Kidney tubule cell (primary cell): ENCODE results near the gene LSM4.

ENCODE experiments used
- DNase-seq: peaks from one replicate; pipeline ENCODE4 v3.0.0-alpha.2; 2018; ENCODE audit warnings: low spot score

The LSM4 gene

DNA sequence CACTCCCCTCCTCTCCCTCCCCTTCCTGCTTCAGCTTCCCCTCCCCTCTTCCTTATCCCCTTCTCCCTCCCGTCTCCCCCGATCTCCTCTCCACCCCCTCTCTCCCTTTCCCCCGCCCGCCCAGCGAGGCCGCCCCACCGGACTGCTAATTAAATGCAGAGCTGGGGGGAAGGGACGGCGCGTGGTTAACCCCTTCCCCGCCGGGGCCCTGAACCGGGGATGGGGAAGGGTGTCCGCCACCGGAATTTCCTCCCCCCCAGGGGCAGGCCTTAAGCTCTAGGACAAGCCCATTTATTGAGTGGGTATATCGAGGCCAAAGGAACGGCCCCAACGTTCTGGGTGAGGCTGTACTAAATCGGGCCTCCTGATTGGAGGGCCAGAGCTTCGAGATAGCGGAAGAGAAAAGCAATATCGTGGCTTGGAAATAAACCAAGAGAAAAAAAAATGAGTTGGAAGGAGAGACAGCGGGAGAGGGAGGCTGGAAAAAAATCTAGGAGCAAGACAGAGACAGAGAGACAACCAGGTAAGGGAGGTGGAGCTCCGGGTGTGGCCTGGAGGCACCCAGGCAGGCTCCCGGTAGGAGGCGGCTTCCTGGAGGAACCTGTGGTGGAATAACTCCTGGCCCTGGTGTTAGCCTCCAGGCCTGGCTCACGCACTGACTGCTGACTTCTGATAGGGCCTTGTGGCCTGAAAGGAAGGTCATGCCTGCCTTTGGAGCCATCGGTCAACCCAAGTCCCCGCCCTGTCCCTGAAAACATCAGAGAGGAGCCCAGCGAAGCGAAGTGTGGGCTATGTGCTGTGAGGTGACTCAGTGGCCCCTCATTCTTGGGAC, 29.9 kb downstream of the LSM4 start:
- DNase-seq, result peak; percentile 87

DNA sequence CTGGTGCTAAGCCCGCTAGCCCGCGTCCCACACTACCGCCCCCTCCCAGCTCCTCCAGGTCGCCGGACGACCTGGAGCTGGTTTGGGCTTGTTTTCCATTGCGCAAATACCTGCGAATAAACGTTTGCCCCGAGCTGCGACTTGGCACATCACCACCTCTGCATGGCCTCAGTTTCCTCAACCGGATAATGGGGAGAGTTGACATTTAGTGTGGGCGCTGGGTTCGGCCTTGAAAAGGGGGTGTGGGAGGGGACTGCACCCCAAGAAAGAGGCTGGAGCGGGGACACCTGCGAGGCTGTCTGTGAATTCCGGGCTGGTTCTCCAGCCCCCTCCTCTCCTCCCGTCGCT, 30.4 kb downstream of the LSM4 start:
- no peak for DNase-seq

DNA sequence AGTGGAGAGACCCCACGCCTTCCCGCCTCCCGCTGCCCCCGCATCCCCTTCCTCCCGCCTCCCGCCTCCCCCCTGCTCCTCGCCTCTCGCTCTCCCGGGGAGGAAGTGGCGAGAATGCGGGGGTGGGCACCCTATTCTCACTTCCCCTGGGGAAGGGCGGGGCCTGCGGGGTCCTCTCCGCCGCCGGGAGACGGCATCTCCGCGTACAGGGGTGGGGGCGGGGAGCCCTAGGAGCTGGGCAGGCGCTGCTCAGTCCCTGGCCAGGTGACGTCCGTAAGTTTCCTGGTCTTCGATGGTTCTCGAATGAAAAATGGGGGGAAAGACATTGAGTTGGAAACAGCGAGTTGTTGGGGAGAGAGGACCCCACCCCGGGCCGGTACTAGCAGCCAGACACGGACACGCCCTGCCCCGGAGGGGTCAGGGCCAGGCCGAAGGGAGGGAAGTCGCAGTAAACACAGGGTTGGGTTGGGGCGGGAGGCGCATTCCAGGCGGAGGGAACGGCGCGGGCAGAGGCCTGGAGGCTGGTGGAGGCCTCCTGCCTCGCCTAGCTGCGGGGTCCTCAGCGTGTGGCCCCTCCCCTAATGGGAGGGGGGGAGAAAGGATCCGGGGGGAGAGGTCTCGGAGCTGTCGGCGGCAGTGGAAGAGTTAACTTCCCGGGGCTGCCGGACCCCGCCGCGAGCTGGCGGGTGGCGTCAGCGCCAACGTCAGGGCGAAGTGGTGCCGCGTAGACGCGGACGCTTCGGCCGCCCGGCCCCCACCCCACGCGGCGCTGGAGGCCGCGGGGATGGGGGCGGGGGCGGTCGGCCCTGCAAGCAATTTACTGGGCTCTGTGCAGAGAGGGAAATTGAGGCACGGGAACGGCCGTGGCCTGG, 31.1 kb downstream of the LSM4 start:
- peak; percentile 61 for DNase-seq

DNA sequence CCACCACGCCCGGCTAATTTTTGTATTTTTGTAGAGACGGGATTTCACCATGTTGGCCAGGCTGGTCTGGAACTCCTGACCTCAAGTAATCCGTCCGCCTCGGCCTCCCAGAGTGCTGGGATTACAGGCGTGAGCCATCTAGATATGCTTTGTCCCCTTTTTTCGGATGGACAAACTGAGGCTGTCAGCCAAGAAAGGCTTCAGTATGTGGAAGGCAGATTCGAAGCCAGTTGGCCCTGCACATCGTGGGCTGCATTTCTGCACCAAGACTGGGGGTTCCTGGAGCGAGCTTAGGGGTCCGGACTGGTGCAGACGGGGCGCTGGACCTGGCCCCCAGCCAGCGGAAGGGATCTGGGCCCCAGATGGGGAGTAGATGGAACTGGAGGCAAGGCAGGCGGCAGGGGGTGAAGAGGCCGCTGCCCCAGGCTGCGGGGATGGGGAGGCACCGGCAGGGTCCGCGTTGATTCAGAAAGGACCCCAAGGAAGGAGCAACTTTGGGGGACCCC, 31.8 kb downstream of the LSM4 start:
- DNase-seq, result no peak

DNA sequence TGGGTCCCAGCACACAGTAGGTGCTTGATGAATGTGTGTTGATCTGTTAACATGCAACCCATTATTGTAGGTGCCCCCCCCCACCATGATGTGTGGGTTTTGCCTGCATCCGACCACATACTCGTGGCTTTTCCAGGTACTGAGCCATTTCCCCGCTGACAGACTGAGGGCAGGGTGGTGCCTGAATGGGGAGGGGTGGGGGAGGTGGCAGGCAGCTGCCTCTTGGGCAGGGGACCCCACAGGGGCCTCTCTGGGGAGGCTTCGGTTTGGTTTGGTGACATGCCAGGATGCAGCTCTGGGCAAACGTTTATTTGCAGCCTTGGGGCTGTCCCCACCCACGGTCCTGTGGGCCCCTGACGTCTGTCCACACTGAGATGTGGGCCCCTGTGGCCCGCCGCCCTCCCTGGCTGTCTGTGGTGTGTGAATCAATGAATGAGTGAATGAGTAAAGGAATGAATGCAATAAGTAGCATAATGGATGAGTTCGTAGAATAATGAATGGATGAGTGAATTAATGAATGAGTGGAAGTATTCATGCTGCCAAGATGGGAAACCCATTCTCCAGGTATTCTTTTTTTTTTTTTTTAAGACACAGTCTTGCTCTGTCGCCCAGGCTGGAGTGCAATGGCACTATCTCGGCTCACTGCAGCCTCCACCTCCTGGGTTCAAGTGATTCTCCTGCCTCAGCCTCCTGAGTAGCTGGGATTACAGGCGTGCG, 32.4 kb downstream of the LSM4 start:
- DNase-seq, result no peak

DNA sequence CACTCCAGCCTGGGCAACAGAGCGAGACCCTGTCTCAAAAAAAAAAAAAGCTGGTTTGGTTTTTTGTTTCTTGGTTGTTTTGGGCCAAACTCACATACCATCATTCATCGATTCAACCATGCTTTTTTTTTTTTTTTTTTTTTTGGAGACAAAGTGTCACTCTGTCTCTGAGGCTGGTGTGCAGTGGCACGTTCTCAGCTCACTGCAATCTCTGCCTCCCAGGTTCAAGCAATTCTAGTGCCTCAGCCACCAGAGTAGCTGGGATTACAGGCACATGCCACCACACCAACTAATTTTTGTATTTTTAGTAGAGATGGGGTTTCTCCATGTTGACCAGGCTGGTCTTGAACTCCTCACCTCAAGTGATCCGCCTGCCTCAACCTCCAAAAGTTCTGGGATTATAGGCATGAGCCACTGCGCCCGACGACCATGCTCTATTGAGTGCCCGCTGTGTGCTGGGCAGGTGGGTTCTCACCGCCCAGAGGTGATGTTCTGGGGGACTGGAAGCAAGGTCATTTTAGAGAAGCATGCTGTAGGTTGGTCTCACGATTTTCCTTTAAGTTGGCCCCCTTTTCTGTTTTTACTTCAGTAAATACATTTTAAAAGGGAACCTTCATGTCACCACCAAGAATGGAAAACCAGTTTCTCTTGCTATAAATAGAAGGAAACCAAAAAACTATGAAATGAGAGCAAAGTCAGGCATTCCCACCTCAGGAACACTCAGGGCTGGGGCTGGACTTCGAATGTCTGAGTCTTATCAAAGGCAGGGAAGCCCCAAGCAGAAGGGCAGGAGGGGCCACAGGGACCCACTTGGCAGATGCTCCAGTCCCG, 33.2 kb downstream of the LSM4 start:
- DNase-seq, result no peak

DNA sequence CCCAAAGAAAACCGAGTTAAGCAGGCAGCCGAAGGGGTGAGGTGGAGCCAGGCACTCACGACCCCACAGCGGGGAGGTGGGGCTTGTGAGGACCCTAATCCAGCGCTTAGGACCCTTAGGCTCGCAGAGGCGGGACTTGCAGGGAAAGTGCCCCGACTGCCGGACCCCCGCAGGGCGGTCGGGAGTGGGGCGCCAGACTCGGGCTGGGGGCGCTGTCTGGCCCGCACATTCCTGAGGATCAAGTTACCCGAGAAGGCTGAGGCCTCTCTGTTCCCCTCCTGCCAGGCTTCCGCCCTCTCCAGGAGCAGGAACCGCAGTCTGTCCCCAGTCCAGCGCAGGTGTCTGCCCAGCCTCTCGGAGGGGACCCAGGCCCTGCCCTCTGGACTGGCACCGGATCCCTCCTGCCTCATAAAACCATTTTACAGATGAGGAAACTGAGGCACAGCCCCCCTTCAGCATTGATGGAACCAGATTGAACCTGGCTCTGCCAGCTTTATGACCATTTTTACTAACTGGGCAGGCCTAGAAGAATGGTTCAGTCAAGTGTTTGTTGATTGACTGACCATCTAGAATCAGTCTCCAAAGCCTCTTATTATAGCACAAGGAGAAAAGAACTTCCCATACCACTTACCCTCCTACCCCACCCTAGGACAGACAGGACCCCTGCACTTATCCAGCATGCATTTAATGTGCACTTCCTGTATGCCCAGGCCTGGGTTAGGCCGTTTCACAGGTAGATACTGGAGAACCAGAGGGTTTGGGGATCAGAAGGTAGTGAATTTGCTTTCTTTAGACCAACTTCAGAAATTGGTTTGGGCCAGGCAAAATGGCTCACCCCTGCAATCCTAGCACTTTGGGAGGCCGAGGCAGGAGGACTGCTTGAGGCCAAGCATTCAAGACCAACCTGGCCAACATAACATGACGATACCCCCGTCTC, 34.8 kb downstream of the LSM4 start:
- no peak for DNase-seq

DNA sequence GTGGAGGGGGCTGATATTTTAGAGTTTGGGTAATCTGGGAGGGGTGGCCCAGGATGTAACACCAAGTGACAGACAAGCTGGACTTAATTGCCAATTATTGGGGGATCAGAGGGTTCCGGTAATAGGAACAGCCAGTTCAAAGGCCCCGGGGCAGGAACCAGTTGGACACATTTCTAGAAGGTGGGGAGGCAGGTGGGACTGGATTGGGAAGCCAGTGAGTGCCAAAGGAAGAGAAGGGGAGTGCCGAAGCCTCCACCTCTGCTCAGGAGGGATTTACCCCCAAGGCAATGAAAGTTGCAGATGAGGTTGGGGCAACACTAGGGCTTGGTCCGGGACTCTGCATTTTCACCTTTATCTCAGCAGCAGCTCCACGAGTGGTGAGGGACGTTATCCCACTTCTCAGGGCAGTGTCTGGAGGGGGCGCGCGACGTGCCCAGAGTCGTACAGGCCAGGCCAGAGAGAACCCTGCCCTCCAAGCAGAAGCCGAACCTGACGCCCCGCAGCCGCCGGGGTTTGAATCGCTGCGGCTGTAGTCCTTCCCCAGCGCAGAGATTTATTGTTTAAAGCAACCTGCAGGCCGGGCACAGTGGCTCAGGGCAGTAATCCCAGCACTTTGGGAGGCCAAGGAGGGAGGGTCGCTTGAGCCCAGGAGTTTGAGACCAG, 35.8 kb downstream of the LSM4 start:
- no peak for DNase-seq

DNA sequence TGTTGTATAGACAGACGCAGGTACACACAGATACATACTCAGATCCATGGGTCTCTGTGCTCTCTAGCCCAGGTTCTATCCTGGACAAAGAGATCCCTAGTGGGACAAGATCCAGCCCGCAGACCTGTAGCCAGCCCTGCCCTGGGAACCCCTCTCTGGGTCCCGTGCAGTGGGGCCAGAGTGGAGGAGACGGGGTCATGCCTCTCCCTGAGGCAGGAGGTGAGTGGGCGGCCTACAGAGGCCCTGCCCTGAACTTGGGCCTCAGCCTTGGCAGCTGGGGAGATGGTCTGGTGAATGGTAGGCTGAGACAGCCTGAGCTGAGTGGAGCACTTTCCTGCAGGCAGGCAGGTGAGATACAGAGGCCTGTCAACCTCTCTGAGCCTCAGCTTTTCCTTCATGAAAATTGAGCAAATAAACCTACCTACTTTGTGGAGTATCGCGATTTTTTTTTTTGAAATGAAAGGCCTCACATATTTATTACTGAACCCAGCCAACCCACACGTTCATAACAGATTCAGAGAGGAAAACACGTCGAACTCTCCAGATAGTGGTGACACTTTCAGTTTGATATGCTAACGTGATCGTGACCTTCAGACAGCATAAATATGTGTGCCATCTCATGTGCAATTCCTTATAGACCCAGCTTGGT, 38.0 kb downstream of the LSM4 start:
- DNase-seq, result no peak

DNA sequence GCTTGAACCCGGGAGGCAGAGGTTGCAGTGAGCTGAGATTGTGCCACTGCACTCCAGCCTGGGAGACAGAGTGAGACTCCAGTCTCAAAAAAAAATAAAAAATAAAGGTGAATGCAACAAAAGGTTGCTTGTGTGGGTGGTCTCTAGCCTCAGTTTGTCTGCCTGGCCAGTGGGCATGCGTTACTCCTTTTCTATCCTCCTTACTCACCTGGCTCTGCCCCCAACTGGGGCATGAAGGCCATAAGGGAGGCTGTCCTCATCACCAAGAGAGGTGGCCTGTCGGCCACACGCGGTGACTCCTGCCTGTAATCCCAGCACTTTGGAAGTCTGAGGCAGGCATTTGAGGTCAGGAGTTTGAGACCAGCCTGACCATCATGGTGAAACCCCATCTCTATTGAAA, 39.5 kb downstream of the LSM4 start:
- no peak for DNase-seq

DNA sequence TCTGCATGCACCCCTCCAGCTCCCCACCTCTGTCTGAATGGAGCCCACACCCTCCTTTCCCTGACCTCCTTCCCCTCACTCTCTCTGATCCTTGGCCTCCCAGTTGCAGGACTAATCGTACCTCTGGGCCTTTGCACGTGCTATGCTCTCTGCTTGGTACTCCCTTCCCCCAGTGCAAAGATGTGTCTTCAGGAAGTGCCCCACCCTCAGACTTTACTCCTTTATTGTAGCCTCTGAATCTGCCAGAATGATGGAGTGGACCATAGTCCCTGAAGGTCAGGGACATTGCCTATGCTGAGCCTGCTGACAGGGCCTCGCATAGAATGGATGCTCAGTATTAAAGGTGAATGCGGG, 40.1 kb downstream of the LSM4 start:
- DNase-seq, result no peak

DNA sequence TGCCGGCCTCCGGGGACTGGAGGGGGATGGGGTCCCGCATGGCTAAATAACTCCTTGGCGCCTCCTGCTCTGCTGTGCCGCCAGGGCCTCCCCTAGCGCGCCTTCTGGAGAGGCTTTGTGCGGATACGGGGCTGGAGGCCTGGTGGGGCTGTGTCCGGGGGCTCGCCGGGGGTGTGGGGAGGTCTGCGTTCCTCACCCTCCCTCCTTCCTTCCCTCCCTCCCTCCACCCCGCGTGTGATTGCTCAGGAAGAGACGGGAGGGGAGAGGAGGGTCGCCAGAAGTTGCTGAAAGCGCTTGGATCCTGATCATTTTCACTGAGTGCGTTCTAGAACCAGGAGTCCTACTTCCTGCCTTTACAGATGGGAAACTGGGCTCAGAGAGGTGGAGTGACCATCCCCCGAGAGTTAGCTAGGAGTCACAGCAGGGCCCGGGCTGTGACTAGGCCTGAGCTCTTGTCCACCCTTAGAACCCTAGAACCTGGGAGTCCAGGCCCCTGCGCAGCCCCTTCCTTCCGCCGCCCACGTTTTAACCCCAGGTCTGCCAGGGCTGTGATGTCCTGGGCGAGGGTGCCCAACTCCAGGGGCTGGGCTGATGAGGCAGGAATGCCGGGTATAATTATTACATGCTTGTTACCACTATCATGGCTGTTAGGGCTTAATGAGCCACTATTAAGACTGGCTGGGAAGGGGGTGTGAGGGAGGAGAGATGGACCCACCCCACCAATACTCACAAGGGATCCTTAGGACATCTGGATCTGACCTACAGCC, 40.7 kb downstream of the LSM4 start:
- DNase-seq, result peak; percentile 74

DNA sequence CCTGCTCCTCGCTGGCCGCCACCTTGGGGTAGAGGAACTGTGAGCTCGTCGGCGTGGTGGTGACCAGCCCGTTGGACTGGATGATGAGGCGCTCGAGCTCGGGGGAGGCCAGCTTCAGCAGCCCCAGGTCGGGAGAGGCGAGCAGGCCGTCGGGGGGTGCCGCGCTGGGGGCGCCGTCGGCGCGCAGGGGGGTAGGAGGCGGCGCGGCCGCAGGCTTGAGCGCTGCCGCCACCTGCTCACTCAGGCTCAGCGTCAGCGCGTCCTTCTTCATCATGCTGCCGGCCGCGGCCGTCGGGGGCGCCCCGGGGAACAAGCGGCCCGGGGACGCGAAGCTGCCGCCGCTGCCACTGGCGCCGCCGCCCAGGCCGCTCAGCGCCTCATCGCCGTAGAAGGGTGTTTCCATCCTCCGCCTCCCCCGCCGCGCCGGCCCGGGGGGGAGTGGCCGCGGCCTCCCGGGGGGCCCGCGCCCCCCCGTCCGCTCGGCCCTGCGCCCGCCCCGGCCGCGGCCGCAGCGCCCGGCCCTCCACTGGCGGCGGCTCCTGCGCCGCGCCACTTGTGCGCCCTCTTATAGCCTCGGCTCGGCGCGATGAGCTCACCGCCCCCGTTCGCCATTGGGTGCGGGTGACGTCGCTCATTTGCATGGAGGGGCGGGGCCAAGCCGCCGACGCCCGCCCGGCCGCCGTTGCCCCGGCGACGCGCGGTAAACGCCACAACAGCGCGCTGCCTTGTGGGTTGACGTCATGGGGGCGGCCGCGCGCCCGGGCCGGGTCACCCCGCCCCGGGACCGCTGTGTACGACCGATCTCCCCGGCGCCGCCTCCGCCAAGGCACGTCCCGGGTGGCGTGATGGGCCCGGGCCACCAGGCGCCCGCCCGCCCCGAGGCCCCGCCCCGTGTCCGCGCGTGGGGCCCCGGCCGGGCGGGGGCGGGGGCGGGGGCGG, 41.5 kb downstream of the LSM4 start, which contains the start of gene JUND:
Gene JUND (minus strand): TSS at position 541 of the 939 bp plus-strand sequence. CDS start 138 bp downstream, at position 403.
- peak; percentile 99 for DNase-seq

DNA sequence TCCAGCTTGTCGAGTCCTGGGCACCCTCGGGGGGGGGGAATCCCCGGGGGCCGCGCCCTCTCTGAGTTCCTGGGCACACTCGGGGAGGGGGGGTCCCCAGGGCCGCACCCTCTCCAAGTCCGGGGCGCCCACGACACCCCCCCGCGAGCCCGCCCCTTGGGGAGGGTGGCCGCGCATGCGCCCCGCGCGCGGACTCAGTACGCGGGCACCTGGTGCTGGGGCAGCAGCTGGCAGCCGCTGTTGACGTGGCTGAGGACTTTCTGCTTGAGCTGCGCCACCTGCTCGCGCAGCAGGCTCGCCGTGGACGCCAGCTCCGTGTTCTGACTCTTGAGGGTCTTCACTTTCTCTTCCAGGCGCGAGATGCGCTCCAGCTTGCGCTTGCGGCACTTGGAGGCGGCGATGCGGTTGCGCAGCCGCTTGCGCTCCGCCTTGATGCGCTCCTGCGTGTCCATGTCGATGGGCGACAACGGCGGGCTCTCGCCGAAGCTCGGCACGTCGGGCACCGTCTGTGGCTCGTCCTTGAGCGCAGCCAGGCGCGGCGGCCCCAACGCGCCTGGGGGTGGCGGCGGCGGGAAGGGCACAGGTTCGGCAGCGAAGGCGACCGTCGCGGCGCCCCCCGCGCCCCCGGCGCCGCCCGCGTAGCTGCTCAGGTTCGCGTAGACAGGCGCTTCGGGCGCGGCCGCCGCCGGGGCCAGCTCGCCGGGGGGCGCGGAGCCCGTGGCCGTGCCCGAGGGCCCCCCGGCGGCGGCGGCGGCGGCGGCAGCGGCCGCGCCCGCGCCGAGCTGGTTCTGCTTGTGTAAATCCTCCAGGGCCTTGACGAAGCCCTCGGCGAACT, 42.4 kb downstream of the LSM4 start:
- DNase-seq, result peak; percentile 83

DNA sequence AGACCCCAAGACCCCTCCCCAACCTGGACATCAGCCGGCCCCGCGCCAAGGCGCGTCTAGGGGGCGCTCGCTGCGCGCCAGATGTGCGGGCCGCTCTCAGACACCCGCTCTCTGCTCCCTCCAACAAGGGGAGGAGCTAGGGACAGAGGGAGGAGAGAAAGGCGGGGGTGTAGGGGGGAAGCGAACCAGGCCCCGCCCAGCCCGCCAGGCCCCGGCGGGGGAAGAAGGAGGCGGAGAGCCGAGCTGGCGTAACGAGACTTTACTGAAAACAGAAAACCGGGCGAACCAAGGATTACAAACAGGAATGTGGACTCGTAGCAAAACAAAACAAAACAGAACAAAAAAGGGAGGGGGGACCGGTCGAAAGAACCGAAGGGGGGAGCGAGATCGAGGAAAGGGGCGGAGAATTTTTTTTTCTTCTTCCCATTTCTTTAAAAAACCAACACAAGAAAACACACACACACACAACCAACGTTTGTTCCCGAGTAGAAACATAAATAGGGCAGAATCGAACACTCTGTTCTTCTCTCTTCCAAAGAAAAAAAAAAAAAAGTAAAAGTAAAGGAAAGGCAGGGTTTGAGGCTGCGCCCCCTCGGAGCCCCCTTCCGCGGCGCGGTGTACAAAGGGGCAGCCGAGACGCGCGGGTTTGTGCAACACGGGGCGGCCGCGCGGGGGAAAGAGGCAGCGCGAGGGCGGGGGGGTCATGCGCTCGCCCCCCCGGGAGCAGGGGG, 43.2 kb downstream of the LSM4 start:
- peak; percentile 95 for DNase-seq

DNA sequence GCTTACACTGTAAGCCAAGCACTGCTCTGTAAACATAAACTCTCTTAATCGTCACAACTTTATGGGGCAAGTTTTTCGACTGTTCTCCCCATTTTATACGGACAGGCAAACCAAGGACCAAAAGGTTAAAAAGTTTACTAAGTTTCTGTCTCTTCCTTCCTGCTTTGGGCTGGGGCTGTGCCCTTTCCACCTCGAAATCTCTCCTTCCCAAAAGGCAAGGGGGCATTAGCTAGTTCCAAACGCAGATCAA, 43.7 kb downstream of the LSM4 start:
- DNase-seq, result no peak
